A549 (cell line): ENCODE data around the gene DOCK9. TPM values are rescaled to one million over a fixed set of nuclear protein-coding genes. Genes with fewer than 3 reads are reported as not detected.

Source experiments
- ATAC-seq, 2 experiments: fragments of 200-7000 bp in 1 of 2; fragments of >200 bp in 1 of 2; cut with Nextera tagmentation in 1 of 2; cut with Tn5 transposase in 1 of 2; 3 replicates each; pipeline versions ENCODE4 v1.8.0 to v1.9.1; 2018 to 2020; ENCODE audit warnings: mild to moderate bottlenecking in 1 of 2, moderate library complexity in 1 of 2
- CTCF ChIA-PET: fragments of 300-600 bp; sonication (Branson Sonifier 250); formaldehyde crosslinking; extraction: SDS; loops from one replicate; lab custom pipeline; 2021; ENCODE audit warnings: antibody characterized with exemption, inconsistent platforms; lab: Yijun Ruan, JAX
- POLR2A ChIA-PET: fragments of 350-600 bp; formaldehyde crosslinking; extraction: SDS; loops from one replicate; lab custom pipeline; 2021; ENCODE audit warnings: antibody characterized with exemption, inconsistent platforms; lab: Yijun Ruan, JAX
- DNase-seq, 2 experiments: peaks; one replicate each; pipeline versions ENCODE4 v3.0.0 to v3.0.0-alpha.2; 2011 to 2016; ENCODE audit warnings: low read depth in 1 of 2, low spot score in 1 of 2
- FAIRE-seq: peaks from 2 replicates; lab custom pipeline; 2011; peaks lifted over from hg19 to GRCh38; lab: Jason Lieb, UNC
- H3K27ac ChIP-seq, 2 experiments: fragments of >200 bp; sonication (Bioruptor Twin); formaldehyde crosslinking; 3 replicates each; pipeline ENCODE4 v1.5.1; 2016 to 2017
- H3K4me1 ChIP-seq: fragments of >200 bp; sonication (Bioruptor Twin); formaldehyde crosslinking; 3 replicates; pipeline ENCODE4 v1.6.1; 2016
- H3K4me2 ChIP-seq: fragments of >200 bp; sonication (Bioruptor Twin); formaldehyde crosslinking; 3 replicates; pipeline ENCODE4 v1.6.1; 2016
- H3K4me3 ChIP-seq: fragments of >200 bp; sonication (Bioruptor Twin); formaldehyde crosslinking; 3 replicates; pipeline ENCODE4 v1.5.1; 2016
- H3K9me3 ChIP-seq: fragments of >200 bp; sonication (Bioruptor Twin); formaldehyde crosslinking; 3 replicates; pipeline ENCODE4 v1.6.1; 2016
- BHLHE40 ChIP-seq: IDR thresholded peaks from 2 replicates; pipeline ENCODE4 v1.6.1; 2012; ENCODE audit warnings: low read depth, low read length, inconsistent platforms
- CBX8 ChIP-seq: fragments of 200-600 bp; sonication (generic); IDR thresholded peaks from 2 replicates; pipeline ENCODE4 v1.6.1; 2016
- CHD2 ChIP-seq: fragments of 150-350 bp; IDR thresholded peaks from 2 replicates; pipeline ENCODE4 v1.6.1; 2014; ENCODE audit warnings: low read length; ENCODE audit not compliant: partially characterized antibody
- CHD4 ChIP-seq: fragments of 200-600 bp; sonication (generic); IDR thresholded peaks from 2 replicates; pipeline ENCODE4 v1.6.1; 2016; ENCODE audit warnings: antibody characterized with exemption, mild to moderate bottlenecking, borderline replicate concordance
- CTCF ChIP-seq: fragments of >200 bp; sonication (Bioruptor Twin); formaldehyde crosslinking; IDR thresholded peaks from 3 replicates; pipeline ENCODE4 v1.5.1; 2016
- E2F6 ChIP-seq: IDR thresholded peaks from 2 replicates; pipeline ENCODE4 v1.6.1; 2012; ENCODE audit warnings: low read depth, borderline replicate concordance
- EHF ChIP-seq: fragments of 250-450 bp; sonication (Bioruptor Pico); IDR thresholded peaks from 2 replicates; pipeline ENCODE4 v1.5.0; 2020; ENCODE audit warnings: mild to moderate bottlenecking
- EP300 ChIP-seq, 2 experiments: fragments of >200 bp; sonication (Bioruptor Twin); formaldehyde crosslinking; IDR thresholded peaks; 2 replicates in 1 of 2; 3 replicates in 1 of 2; pipeline ENCODE4 v1.6.1; 2016 to 2017
- FOSB ChIP-seq: fragments of 250-450 bp; sonication (Bioruptor Pico); IDR thresholded peaks from 2 replicates; pipeline ENCODE4 v1.5.0; 2020; ENCODE audit warnings: mild to moderate bottlenecking, moderate library complexity
- GATA3 ChIP-seq: IDR thresholded peaks from 2 replicates; pipeline ENCODE4 v1.6.1; 2012; ENCODE audit warnings: borderline replicate concordance
- HEYL ChIP-seq: fragments of 250-450 bp; sonication (Bioruptor Pico); IDR thresholded peaks from 2 replicates; pipeline ENCODE4 v1.8.0; 2021; ENCODE audit warnings: mild to moderate bottlenecking, moderate library complexity
- HOXB13 ChIP-seq: fragments of 250-450 bp; sonication (Bioruptor Pico); IDR thresholded peaks from 2 replicates; pipeline ENCODE4 v1.5.0; 2020; ENCODE audit warnings: low read depth, mild to moderate bottlenecking, moderate library complexity
- MAZ ChIP-seq: fragments of 150-350 bp; IDR thresholded peaks from 2 replicates; pipeline ENCODE4 v1.6.1; 2014; ENCODE audit warnings: antibody characterized with exemption, low read depth, low read length, borderline replicate concordance
- MYC ChIP-seq: IDR thresholded peaks from 2 replicates; pipeline ENCODE4 v1.6.1; 2012; ENCODE audit warnings: mild to moderate bottlenecking, inconsistent platforms, low read length, improper control_type of control experiment, borderline replicate concordance
- NFE2L2 ChIP-seq: fragments of 150-350 bp; conservative IDR thresholded peaks from 2 replicates; pipeline ENCODE4 v1.6.1; 2014; ENCODE audit warnings: low read length
- POLR2A ChIP-seq: IDR thresholded peaks from 2 replicates; pipeline ENCODE4 v1.6.1; 2012; ENCODE audit warnings: mild to moderate bottlenecking, low read length
- RAD21 ChIP-seq, 2 experiments: fragments of >200 bp in 1 of 2; sonication (Bioruptor Twin) in 1 of 2; formaldehyde crosslinking in 1 of 2; IDR thresholded peaks in 1 of 2; conservative IDR thresholded peaks in 1 of 2; 2 replicates in 1 of 2; 3 replicates in 1 of 2; pipeline ENCODE4 v1.6.1; 2012 to 2018; ENCODE audit warnings: inconsistent platforms in 1 of 2
- RARB ChIP-seq: fragments of 250-450 bp; sonication (Bioruptor Pico); IDR thresholded peaks from 2 replicates; pipeline ENCODE4 v1.8.0; 2021; ENCODE audit warnings: mild to moderate bottlenecking, moderate library complexity
- RNF2 ChIP-seq: fragments of 200-600 bp; sonication (generic); IDR thresholded peaks from 2 replicates; pipeline ENCODE4 v1.6.1; 2016; ENCODE audit warnings: low read depth, mild to moderate bottlenecking, antibody characterized with exemption, moderate library complexity, borderline replicate concordance
- SMC3 ChIP-seq: fragments of >200 bp; sonication (Bioruptor Twin); formaldehyde crosslinking; IDR thresholded peaks from 3 replicates; pipeline ENCODE4 v1.6.1; 2018; ENCODE audit warnings: inconsistent platforms
- ZFP36 ChIP-seq: fragments of 450-650 bp; IDR thresholded peaks from 2 replicates; pipeline ENCODE4 v1.6.1; 2014; ENCODE audit warnings: borderline replicate concordance; ENCODE audit not compliant: partially characterized antibody
- ZNF302 ChIP-seq: fragments of 250-450 bp; sonication (Bioruptor Pico); IDR thresholded peaks from 2 replicates; pipeline ENCODE4 v1.9.0; 2021; ENCODE audit warnings: inconsistent platforms, mild to moderate bottlenecking, moderate library complexity
- WGBS: methylation state at CpG from one replicate; pipeline ENCODE4 v1.1.6; 2017; ENCODE audit errors: missing lambda C conversion rate; 5-methylcytosine and 5-hydroxymethylcytosine counted together
- polyA plus RNA-seq, 4 experiments: library from polyadenylated mRNA; depleted of rRNA in 3 of 4; stranded (reverse); fragments of >200 nt; fragmentation: RNase III in 1 of 4; extraction: RNeasy Plus Mini Kit Qiagen cat#74134 plus additional on column Dnase treatment in 1 of 4; gene quantifications; 2 replicates in 3 of 4; 3 replicates in 1 of 4; pipeline ENCODE4 v1.2.3, GENCODE V29; 2011 to 2017
- TF ChIP-seq, protein P1 (sequence below): fragments of >200 bp; sonication (Bioruptor Twin); formaldehyde crosslinking; IDR thresholded peaks from 3 replicates; pipeline ENCODE4 v1.6.1; 2016
- TF ChIP-seq, protein P2 (sequence below): fragments of 450-650 bp; IDR thresholded peaks from 2 replicates; pipeline ENCODE4 v1.6.1; 2014; ENCODE audit warnings: antibody characterized with exemption

Gene DOCK9
- polyA plus RNA-seq, 2 of the 4 experiments (the other 2 are of a cell fraction): 34.0 to 43.9 TPM

GRCh38 chr13:98976338-98976737, 1.5 kb downstream of the DOCK9 start:
- CTCF ChIA-PET: no interaction called here
- POLR2A ChIA-PET: no interaction called here
- Histone ChIP-seq H3K4me1 (peaks cover 7% of the 10 kb centered on the region; the same call in 1 of the 3 replicates), H3K27ac (no peak overlapping the region), H3K4me3 (no peak overlapping the region), H3K9me3 (no peaks in the 10 kb centered on the region), H3K4me2 (no peak overlapping the region)
- no peak for ATAC-seq
- FAIRE-seq: no peak
- TF ChIP-seq FOSB (CRISPR knock-in tag): no peak
- TF ChIP-seq BHLHE40: no peak
- TF ChIP-seq, protein P1, sequence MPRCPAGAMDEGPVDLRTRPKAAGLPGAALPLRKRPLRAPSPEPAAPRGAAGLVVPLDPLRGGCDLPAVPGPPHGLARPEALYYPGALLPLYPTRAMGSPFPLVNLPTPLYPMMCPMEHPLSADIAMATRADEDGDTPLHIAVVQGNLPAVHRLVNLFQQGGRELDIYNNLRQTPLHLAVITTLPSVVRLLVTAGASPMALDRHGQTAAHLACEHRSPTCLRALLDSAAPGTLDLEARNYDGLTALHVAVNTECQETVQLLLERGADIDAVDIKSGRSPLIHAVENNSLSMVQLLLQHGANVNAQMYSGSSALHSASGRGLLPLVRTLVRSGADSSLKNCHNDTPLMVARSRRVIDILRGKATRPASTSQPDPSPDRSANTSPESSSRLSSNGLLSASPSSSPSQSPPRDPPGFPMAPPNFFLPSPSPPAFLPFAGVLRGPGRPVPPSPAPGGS: no peak
- TF ChIP-seq RNF2: no peak
- no peak for TF ChIP-seq NFE2L2
- TF ChIP-seq POLR2A: no peak
- no peak for TF ChIP-seq CHD4
- no peak for TF ChIP-seq RAD21 (conservative IDR thresholded peaks at IDR 0.05 in 1 of 2, IDR thresholded peaks at IDR 0.05 in 1 of 2)
- no peak for TF ChIP-seq GATA3
- TF ChIP-seq, protein P2, sequence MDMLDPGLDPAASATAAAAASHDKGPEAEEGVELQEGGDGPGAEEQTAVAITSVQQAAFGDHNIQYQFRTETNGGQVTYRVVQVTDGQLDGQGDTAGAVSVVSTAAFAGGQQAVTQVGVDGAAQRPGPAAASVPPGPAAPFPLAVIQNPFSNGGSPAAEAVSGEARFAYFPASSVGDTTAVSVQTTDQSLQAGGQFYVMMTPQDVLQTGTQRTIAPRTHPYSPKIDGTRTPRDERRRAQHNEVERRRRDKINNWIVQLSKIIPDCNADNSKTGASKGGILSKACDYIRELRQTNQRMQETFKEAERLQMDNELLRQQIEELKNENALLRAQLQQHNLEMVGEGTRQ: no peak
- TF ChIP-seq HEYL (CRISPR knock-in tag): no peak
- no peak for TF ChIP-seq ZFP36
- no peak for TF ChIP-seq MYC
- no peak for TF ChIP-seq SMC3
- no peak for TF ChIP-seq EP300 (IDR thresholded peaks at IDR 0.05)
- TF ChIP-seq MAZ: no peak
- no peak for TF ChIP-seq CTCF
- TF ChIP-seq RARB (CRISPR knock-in tag): no peak
- TF ChIP-seq E2F6: no peak
- DNase-seq: no peak

- WGBS: 79% methylated on average over 5 of the region's 5 CpGs
- DNase-seq: no peak
- H3K4me1 ChIP-seq: peaks cover 7% of the 10 kb centered on the region; the same call in 1 of the 3 replicates
- H3K9me3 ChIP-seq: no peaks in the 10 kb centered on the region
- H3K4me2 ChIP-seq: no peak overlapping the region
- no peak for TF ChIP-seq CHD2
- TF ChIP-seq EHF (CRISPR knock-in tag): no peak
- no peak for TF ChIP-seq GATA3
- no peak for TF ChIP-seq ZNF302 (CRISPR knock-in tag)
- TF ChIP-seq CBX8: no peak
- TF ChIP-seq HOXB13: no peak
- TF ChIP-seq, all 56 proteins: peak for 0
- ChIA-PET CTCF (no interaction called here), POLR2A (no interaction called here)
- FAIRE-seq: no peak
- H3K4me3 ChIP-seq: no peak overlapping the region
- no peak for ATAC-seq
- H3K27ac ChIP-seq: no peak overlapping the region
These were observed 2.0 kb downstream of the DOCK9 start for GRCh38 chr13:98975822-98976261.
